Fibroblast of skin of abdomen (primary cell): ENCODE results near the gene SEPTIN11.
"Not testable (repeated sequence)": the region's sequence is repeated elsewhere in the genome, so short reads cannot be mapped to it uniquely, and the experiment has no call there.

ENCODE experiments used
- DNase-seq: peaks from one replicate; pipeline ENCODE4 v3.0.0-alpha.2; 2013

SEPTIN11 gene

DNA sequence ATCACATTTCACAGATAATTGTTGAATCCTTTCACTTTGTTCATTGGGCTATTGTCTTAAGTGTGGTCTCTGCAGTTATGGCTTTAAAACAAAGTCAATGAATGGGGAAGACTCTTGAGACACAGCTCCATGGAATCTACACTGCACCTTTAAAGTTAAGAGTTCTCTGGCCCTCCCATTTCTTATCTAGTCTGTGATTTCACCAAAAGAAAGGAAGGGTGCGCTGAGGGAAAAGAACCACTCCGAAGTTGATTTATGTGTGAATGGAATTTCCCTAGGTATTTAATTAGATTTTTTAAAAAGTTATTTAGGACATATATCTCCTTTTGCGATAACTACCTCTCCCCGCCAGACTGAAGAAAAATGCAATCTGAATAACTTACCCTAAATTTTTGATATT lies 2.5 kb downstream of the SEPTIN11 start:
- DNase-seq: no peak

DNA sequence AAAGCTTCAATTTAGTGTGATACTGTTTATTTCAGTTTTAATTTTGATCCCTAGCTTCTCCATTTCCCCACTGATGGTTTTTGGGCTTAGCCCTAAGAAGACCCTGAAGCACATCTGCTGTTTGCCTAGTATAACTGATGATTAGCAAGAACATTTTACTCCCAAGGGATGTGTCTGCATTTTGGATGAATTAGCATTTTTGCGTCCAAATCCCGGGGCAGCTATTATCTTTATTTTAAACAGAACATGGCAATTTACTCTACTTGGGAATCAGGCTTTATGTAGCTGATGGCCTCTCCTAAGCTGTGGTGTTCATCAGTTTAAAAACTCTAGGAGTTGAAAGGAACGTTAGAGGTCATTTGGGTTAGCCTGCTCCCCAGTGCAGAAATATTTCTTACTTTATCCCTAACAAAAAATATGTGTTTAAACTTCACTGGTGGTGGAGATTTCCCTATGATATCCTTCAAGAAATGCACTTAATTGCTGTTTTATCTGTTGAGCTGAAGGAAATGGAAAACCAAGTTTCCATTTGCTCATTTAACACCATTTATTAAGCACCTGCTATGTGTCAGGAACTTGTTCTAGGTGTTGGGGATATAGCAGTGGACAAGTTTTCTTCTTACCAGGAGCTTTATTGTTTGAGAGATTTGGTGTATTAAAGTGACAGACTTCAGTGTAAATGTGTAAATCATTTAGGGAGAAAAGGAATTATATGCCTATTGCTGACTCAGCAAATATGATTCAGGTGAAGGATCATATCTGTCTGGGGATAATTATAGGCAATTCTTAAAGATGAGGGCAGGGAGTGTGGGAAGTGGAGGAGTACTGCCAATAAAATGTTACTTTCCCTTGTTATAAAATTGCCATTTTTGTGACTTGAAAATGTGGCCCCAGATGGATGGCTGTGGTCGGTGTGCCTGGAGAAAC lies 3.4 kb downstream of the SEPTIN11 start:
- DNase-seq: no peak

DNA sequence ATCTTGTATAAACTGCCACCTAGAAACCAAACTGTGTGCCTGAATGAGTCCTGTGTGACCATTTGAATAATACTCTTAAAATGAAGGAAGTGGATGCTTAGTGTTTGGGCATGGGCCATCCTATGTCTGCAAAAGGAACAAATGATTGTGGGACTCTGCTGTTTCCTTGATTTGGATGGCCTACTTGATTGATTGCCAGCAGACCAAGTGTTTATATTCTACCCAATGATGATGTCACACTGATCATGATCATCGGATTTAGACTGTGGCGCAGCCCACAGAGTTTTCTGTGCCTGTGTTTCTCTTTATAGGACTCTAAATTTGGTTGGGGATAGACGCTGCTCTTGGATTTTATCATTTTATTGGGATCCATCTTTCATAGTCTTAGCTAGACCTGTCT lies 4.4 kb downstream of the SEPTIN11 start:
- DNase-seq: no peak

DNA sequence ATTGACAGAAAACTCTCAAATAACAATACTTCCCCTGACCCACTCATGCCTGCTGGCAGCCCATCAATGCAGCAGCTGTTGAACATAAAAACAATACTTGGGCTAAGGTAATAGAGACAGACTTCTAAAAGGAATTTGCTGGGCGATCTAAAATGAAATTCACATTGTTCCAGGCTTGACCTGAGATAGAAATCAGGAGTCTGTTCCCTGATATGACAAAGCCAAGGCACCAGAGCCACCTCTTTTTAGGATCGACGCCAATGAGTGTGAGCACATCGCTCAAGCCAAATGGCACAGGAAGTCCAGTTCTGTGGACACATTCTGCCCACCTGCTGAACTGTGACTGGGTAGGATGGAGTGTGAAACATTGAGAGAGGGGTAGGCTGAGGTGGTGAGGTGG lies 4.9 kb downstream of the SEPTIN11 start:
- DNase-seq: no peak

- peak; percentile 58 for DNase-seq
Measured at GRCh38 chr4:76955182-76955581, 5.6 kb downstream of the SEPTIN11 start.

DNA sequence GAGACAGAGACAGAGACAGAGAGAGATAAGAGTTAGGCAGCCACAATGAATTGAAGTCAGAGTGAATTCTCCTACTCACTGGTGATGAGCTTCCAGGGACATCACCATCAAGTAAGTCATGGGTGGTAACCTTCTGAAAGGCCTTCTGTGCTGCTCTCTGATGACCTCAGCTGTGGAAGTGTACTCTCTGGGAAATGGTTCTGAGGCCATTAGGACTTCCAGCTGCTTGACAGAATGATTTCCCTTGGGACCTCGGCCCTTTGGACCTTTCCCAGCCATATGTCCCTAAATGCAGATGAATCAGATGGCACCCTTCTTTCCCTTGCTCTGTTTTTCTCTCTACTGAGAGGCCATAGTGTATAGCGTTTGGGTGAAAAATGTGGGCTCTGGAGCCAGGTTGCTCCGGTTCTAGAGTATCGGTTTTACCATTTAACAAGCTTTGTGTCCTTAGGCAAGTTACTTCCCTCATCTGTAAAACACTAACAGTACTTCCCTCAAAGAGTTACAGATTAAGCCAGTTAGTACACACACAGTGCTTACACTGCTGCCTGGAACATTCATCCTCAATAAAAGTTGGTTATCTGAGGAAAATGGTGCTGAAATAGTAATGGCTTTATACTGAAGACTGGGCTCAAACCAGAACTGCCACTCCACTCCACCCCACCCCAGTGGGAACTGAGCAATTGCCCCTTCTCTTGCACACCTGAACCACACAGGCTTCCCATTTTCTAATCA lies 7.6 kb downstream of the SEPTIN11 start:
- DNase-seq: no peak

GRCh38 chr4:76958891-76959290 lies 9.3 kb downstream of the SEPTIN11 start:
- DNase-seq: no peak

DNA sequence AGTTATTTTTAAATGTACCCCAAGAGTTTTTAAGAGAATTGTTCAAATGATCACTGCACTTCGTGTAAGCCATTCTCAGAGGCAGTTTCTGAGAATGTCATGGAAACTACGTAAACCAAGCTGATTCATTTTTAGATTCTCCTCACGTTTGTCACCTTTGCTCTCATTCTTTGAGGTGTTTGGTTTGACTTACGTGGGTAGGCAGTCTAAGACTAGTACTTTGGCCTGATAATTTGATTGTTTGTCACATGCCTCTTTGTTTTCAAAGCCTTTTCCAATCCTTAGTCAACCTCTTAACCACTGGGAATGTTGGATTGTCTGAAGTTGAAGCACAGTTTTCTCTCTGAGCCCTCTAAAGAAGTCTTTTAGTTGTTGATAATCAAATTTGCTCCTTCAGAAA lies 10.5 kb downstream of the SEPTIN11 start:
- no peak for DNase-seq

DNA sequence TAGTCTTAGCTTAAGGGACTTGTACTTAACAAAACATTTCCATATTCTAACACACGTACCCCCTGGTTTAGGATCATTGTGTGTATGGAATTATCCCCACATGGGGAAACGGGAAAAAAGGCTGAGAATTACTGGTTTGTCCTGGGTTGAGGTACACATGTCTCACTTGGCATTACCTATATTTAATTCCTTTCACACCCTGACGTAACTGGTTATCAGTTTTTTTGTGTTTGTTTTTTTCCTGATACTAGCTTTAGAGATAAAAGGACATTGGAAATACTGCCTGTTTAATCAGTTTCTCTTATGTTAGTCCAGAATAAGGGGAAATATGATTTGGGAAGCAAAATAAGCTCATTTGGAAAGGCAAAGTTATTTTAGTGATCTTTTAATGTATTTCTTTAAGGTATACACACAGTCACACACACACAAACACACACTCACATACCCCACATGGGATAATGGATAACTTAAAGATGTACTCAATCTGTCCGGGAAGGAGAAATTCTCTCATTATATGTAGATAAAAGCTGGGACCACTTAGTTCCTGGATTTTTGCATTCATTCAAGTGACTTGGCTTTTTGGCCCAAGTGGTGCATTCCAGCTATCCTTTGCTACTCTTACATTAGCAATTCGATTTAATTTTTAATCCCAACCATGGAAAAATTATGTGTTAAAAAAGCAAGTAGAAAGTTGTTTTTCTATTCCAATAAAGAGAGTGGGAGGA lies 13.0 kb downstream of the SEPTIN11 start:
- no peak for DNase-seq

DNA sequence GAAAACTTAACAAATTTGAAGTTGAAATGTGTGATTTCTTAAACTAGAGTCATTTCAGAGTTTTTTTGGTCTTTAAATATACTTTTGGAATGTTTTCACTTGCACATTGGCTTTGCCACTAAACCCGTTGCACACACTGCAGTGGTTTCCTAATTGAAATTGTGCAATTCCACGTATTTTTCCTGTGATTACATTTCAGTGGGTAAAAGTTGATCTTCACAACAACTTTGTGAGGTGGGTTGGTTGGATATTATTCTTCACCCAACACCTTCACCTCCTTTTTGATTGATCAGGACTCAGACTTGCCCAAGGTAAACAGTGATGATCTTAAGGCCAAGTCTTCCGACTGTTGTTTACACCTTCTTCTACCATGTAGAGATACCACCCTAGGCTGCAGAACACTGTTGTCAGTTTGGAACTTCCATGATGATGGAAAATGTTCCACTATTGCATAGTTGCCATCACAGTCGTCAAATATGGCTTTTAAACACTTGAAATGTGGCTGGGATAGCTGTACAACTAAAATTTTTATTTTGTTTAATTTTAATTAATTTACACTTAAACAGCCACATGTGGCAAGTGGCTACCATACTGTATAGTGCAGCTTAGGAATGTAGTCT lies 13.7 kb downstream of the SEPTIN11 start:
- DNase-seq: no peak

- DNase-seq: not testable (repeated sequence)
Measured at GRCh38 chr4:76963927-76964326, 14.4 kb downstream of the SEPTIN11 start.

DNA sequence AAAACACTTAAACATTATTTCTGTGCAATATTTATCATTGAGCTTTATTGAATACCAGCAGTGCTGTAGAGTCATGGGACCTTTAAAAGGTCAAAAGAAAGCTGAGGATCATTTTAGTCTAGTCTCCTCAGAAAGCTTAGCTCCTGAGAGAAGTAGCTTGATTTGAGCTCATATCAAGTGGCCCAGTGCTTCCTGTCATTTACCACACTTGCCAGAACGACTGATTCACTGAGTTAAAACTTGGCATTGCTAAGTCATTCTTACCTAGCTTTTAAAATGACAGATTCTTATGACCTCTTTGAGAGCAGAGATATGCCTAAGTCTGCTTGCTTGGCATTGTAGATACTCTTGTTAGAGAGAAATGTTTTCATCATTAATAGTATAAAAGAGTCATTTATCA lies 15.2 kb downstream of the SEPTIN11 start:
- no peak for DNase-seq

- DNase-seq: no peak
Measured at GRCh38 chr4:76965866-76966579, 16.5 kb downstream of the SEPTIN11 start.

GRCh38 chr4:76968937-76969336 lies 19.4 kb downstream of the SEPTIN11 start:
- DNase-seq: no peak

- no peak for DNase-seq
Measured at GRCh38 chr4:76969495-76969894, 19.9 kb downstream of the SEPTIN11 start.

- DNase-seq: no peak
Measured at GRCh38 chr4:76969941-76970529, 20.5 kb downstream of the SEPTIN11 start.

DNA sequence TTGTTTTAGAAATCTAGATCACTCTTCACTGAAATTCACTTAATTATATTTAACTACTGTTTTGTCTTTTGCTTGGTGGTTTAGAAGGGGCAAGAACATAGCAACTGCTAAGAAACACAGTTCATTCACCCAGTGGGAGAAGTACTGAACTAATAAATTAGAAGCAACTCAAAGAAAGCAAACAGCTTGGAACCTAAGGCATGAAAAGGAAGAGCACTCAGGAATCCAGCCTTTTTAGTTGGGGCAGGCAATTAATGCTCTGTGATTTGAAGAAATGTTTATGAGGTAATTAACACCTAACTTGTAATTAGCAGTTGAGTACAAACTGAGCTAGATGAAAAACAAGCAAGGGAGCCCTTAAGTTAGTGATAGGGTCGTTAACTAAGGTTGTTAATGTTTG lies 22.8 kb downstream of the SEPTIN11 start:
- DNase-seq: no peak

- no peak for DNase-seq
Measured at GRCh38 chr4:76974150-76974549, 24.6 kb downstream of the SEPTIN11 start.

- DNase-seq: no peak
Measured at GRCh38 chr4:76977113-76977512, 27.6 kb downstream of the SEPTIN11 start.

- peak; percentile 81 for DNase-seq
Measured at GRCh38 chr4:76977736-76978350, 28.3 kb downstream of the SEPTIN11 start.

GRCh38 chr4:76979236-76979635 lies 29.7 kb downstream of the SEPTIN11 start:
- no peak for DNase-seq
